ENCODE measurements around the gene PTPN6.

The PTPN6 gene

DNA sequence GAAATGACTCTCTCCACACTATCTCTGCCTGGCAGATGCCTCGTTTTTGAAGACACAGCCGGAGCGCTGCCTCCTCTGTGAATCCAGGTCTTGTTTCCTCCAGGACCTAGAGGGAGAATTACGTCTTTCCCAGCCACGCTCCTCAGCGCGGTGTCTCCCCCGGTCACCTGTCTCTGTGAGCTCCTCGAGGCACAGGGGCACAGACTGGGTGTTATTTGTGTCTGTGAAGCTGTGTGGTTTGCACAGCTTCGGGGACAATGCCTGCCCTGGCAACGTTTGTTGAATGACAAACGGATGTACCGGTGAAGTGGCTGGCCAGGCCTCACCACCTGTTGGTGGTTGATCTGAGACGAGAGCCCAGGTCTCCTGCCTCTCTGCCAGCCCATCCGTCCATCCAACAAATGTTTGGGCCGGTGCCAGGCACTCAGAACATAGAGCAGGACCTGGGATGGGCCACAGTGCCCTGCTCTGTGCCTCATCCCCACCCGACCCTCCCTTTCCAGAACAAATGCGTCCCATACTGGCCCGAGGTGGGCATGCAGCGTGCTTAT is 6.1 kb downstream of the PTPN6 start:
- DNase-seq, result peak; percentile 44

DNA sequence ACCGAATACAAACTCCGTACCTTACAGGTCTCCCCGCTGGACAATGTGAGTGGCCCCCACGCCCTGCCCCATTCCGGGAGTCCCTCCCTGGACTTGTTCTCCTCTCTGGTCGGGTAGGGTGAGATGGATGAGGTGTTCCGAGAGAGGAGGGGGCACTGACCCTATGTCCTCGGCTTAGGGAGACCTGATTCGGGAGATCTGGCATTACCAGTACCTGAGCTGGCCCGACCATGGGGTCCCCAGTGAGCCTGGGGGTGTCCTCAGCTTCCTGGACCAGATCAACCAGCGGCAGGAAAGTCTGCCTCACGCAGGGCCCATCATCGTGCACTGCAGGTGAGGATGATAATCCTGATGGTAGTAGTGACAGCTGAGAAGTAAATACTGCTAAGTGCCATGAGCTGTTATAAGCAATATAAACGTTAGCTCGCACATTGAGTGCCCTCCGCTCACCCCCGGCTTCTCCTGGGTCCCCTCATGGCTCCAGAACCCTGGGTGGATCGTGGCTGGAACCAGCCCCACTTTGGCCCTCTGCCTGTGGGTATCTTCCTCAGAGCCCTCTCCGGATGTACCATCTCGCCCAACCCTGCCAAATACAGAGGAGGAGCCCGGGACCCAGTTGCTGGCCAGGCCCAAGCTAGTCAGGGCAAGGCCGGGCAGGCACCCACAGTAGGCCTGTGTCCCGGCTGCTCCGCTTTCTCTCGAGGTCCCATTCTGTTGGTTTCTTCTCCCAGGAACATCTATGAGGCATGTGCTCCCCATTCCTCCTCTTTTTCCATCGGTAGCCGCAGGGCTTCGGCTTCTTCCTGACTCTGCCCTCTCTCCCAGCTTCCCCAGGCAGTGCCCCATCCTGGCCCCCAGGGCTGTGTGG is 6.8 kb downstream of the PTPN6 start:
- DNase-seq, result peak; percentile 32

DNA sequence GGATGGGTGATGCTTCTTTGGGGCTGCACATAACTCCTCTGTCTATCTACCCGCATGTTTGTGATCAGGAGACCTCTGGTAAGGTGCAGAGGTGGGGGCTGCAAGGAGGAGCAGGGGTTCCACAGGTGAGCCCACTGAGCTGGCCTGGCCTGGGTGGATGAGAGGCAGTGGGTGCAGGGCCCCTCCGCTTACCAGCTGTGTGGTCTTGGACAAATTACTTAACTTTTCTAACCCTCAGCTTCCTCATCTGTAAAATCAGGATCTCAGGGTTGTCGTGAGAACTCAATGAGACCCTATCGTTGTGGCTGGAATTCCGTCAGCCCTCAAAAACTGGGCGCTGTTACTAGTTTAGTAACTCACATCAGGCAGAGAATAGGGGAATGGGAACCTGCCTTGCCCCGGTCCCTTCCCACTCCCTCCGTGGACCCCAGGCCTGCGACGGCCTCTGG is 7.5 kb downstream of the PTPN6 start:
- DNase-seq, result no peak

DNA sequence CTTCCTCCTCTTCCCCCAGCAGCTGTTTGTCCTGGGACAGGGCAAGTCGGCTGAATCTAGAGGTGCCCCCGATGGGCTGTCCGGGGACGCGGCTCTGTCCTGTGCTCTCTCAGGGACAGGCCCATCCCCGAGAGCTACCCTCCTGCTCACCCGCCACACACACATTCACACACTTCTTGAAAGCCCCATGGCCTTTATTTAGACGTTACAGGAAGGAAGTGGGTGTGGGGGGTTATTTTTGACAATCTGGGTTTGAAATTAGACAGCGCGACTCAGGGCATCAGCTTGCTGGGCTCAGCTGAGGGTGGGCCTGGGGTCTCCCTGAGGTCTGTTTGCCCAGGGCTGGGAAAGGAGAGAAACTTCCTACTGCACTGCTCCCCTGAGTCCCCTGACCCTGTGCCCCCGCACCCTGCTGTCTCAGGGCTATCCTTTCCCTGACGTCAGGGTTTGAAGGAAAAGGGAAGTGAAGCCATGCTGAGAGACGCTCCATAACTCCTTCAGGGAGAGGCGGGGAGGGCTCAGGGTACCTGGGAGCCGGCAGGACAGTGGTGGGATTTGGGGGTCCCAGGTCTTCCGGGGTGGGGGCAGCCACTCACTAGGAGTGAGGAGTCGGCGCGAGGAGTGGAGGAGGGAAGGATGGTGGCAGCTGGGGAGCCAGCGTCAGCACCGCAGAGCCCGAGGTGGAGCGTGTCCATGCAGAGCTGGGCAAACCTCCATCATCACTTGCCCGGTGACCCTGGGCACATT is 8.1 kb downstream of the PTPN6 start:
- peak; percentile 87 for DNase-seq

DNA sequence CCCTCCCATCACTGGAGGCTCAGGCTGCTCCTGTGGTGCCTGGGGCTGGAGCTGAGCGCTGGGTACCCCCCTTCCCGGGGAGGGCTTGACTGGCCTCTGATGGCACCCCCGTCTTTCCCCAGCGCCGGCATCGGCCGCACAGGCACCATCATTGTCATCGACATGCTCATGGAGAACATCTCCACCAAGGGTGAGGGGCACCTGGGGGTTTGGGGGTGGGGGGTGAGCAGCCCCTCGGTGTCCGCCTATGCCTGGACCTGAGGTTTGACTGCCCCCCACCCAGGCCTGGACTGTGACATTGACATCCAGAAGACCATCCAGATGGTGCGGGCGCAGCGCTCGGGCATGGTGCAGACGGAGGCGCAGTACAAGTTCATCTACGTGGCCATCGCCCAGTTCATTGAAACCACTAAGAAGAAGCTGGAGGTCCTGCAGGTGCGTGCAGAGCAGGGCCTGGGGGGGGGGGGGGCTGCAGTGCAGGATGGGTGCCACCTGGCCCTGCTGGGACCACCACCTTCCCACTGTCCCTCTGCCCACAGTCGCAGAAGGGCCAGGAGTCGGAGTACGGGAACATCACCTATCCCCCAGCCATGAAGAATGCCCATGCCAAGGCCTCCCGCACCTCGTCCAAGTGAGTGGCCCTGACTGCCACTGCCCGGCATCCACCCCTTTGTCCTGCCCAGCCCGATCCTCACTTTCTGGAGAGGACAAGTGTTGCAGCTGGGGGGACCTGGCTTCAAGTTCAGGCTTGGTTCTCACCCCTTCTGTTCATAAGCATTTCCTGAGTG is 8.8 kb downstream of the PTPN6 start:
- DNase-seq, result no peak

DNA sequence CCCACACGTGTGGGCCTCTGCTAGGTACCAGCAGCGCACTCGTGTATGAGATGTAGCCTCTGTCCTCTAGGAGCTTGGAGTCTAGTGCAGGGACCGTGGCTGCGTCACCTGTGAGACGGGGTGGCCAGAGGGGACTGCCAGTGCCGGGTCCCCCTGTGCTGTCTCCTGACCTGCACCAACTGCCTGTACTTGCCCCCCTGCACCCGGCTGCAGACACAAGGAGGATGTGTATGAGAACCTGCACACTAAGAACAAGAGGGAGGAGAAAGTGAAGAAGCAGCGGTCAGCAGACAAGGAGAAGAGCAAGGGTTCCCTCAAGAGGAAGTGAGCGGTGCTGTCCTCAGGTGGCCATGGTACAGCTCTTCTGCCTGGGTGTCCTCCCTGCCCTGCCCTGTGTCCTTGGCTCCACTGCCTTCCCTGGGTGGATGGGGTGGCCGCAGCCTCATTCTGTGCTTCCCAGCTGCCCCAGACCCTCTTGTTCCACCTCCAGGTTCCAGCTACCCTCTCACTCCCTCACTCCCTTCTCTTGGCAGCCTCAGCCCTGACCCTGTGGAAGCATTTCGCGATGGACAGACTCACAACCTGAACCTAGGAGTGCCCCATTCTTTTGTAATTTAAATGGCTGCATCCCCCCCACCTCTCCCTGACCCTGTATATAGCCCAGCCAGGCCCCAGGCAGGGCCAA is 9.6 kb downstream of the PTPN6 start:
- peak; percentile 77 for DNase-seq

DNA sequence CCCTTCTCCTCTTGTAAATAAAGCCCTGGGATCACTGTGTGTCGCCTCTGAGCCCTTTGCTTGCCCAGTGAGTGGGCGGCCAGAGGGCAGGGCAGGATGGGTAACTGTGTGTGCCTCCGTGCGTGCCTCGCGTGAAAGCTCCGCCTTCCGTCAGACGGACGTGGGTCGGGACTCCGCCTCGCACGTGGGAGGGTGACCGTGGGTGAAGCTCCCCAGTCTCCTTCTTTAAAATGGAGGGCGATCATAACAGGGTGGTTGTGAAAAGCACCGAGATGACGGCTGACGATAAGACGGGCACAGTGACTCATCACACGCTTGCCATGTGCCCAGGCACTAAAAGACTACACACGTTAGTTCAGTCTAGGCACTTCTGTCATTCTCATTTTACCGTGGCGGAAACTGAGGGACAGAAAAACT is 10.1 kb downstream of the PTPN6 start:
- peak; percentile 94 for DNase-seq

DNA sequence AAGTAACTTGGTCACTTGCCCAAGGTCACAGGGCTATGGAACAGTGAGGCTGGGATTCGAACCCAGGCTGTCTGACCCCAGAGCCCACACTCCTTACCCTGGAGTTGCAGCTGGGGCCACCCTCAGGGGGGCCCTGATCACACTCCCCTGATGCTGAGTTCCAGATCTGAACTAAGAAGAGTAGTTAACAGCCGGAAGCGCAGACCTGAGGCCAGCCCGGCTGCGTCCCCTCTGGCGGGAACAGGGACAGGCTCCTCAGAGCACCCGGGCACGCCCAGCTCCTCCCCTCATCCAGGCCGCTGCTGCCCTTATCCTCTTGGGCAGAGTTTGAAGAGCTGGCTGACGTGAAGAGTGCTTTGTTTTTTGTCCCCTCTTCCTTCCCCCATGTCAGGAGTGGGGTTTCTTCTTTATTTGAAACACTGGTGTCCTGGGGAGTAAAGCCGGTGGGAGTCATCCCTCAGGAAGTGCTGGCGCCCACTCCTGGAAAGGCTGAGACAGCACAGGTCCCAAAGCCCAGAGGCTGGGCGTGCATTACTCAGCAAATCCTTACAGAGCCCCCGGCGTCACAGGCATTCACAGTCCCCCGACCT is 10.6 kb downstream of the PTPN6 start:
- DNase-seq, result peak; percentile 58

DNA sequence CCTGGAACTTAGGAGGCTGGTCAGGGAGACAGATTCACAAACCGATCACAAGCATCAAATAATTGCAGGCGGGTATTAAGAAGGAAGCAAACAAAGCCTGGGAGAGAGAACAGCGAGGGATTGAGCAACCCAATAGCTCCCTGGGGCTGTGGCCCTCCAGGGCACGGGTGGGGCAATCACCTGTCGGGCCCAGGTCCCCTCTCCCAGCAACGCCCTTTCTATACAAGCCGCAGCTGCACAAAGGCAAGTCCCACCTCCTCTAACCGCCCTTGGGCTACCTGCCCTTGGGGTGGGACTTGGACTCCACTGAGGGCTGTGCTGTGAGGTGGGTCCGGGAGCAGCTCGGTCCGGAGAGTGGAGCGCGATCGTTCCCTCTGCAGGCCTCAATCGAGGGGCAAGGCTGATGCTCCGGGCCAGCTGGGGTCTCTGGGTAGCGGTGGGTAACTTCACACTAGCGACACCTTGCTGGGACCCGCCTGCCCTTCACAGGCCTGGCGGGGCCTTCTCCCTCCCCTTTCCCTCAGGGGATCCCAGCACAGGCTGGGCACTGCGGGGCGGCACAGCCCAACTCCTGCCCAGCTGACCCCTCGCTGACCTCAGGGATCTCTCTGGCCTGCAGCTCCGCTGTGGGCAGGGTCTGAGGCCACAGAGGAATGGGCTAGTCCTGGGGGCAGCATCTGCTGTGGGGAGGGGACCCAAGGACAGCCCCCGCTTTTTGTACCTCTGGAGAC is 11.3 kb downstream of the PTPN6 start:
- DNase-seq, result no peak

DNA sequence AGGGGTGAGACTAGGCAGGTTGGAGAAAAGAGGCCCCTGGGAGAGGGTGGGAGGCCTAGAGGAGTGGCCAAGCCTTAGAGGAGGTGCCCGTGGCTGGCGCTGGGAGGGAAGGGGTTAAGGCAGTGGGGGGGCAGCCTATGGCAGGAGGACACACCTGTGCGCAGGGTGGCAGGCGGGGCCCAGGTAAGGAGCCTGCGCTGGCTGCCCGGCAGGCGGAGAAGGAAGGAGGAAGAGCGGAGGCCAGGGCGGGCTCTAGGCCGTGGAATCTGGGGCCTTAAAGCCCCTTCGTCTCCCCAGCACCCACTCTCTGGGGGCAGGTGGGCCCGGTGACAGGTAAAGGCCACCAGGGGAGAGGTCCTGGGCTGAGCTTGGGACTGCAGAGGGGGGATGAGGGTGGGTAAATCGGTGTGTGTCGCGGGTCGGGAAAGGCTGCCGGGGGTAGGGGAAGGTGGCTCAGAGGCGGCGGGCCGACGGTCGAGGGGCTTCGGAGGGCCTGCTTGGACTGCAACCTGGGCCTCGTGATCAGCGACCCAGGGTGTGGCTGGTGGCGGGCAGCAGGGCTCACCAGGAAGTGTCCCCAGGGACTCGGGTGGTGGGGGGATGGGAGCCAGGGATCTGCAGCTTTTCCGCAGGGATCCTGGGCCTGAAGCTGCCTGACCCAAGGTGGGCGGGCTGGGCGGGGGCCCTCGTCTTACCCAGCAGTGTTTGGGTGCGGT is 12.0 kb downstream of the PTPN6 start:
- DNase-seq, result no peak

DNA sequence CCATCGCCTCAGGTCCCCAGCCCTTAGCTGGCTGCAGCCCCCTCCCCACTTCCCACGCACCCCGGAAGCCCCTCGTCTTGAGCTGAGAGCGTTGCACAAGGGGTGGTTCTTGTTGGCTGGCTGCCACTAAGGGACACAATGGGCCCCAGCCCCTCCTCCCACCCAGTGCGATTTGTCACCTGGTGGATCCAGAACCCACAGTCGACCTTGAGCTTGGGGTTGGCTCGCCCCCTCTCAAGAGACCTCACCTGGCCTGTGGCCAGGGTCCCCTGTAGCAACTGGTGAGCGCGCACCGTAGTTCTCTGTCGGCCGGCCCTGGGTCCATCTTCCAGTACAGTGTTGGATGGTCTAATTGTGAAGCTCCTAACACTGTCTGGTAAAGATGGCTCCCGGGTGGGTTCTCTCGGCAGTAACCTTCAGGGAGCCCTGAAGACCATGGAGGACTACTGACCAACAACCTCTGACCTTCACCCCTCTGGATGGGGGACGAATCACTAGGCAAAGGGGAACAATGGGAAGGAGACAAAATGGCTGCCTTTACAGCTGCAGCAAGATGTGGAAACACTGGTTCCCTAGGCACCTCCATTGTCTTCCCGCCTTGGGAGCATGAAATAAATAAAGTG is 12.7 kb downstream of the PTPN6 start:
- DNase-seq, result no peak

DNA sequence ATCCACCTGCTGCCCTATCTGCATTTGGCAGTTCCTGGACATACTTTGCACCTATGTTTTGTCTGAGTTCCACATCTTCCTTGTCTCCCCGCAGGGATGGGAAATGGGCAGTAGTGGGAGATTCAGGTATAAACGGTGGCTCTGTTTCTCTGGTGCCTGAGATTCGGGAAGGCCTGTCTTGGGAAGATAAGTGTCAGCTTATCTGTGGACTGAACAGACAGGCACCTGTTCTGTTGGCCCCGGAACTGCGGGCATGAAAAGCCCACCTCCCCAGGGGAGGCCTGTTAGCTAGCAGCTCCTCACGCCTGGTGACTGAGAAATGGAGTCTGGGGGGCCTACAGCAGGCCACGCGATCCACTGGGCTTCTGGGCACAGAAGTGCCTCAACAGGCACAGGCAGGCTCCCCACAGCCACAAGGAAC is 13.5 kb downstream of the PTPN6 start:
- DNase-seq, result no peak

DNA sequence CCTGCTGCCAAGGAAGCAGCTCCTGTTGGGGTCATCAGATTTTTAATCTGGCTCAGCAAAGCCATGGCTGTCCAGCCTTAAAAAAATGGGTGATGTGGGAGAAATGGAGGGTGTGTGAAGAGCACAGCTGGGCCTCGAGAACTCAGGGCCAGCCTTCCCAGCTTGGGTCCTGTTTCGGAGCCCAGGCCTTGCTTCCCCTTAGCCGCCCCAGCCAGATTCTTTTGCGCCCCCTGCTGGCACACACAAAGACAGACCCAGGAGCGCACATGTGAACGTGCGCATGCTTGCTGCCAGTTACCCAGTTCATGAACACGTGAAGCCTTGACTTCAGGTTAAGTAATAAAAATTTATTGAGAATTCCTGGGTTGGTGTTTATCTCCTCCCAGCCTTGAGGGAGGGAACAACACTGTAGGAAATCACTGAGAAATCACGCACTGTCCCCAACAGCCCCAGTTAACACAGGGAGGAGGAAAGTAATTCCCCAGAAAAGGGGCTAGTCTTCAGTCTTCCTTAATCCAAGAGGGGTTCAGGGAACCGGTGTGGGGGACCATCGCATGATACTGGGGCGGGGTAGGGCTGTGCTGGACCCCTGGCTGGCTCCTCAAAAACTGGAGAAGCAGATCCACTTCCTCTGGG is 14.0 kb downstream of the PTPN6 start:
- peak; percentile 92 for DNase-seq

DNA sequence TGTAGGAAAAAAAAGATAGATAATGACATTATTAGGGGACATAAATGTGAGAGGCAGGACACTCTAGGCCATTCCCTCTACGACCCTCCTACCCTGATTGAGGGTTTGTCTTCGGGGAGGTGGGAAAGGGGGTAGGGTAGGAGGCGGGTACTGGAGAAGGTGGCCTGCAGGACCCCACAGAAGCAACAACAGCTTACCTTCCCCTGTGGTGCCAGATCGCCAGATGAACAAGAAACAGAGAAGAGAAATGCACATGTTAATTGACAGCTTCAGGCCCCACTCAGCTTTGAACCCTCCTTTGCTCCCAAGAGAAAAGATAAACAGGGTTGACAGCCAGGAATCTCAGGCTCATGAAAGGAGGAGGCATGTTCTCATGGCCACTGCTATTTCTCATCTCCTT is 14.6 kb downstream of the PTPN6 start:
- DNase-seq, result no peak

DNA sequence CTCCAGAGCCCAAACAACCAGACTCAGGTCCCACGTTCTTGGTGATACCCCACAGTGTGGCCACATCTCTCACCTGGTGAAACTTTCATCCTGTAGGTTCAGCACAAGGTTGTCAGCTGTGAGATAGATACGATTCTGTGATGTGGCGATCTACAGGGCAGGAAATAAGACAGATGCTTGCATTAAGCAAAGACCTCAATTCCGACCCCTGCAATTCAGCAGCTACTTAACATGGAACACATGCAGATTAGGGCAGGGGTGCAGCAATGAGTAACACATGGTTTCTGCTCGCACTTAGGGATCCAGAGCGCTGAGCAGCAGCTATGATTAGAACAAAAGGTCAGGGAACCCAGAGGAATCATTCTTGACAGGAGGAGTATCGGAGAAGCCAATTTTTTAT is 15.2 kb downstream of the PTPN6 start:
- no peak for DNase-seq

DNA sequence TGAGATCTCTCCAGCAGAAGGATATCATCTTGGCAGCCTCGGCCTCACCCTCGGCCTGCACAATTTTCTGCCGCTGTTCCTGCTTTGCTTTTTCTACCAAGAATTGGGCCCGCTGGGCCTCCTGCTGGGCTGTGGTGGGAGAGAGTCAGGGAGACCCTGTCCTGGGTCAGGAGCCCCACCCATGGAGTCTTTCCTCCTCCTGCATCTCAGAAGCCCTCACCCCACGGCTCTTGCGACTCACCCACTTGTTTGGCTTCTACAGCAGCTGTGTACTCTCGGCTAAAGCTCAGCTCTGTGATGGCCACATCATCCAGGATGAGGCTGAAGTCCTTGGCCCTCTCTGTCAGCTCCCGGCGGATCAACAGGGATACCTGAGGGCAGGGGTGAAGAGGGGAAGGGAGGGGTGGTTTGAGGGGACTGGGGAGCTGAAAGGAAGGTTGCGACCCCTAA is 16.5 kb downstream of the PTPN6 start:
- DNase-seq, result no peak

DNA sequence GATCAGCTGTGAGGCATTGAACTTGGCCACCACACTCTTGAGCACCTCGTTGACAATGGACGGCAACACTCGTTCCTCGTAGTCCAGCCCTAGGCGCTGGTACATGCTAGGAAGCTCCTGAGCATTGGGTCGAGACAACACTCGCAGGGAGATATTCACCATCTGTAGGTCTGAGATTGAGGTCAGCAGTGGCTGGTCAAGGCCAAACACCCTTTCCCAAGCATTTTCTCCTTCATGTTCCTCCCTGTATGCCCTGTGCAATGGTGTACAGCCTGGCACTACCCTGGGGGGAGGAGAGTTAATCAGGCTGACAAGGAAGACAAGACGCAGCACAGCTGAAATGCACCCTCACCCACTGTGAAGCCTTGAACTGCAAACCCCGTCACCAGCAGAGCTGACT is 17.3 kb downstream of the PTPN6 start:
- DNase-seq, result no peak

DNA sequence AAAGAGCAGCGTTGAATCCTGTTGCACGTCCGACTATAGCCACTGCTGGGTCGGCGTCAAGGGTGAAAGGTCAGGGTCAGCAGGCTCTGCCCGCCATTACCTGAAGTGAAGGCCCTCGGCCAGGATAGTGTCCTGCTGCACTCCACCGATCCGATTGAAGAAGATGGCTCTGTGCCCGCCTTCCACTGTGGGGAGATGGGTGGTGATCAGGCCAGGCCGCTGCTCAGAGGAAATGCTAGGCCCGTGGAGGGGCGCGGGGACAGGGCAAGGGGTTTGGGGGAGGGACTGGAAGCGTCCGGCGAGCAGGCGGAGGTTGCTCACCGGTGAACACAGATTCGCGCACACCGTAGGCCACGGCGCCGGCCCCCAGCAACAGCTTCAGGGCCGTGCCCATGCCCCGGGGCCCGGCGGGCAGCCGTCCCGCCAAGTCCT is 19.0 kb downstream of the PTPN6 start:
- peak; percentile 30 for DNase-seq

DNA sequence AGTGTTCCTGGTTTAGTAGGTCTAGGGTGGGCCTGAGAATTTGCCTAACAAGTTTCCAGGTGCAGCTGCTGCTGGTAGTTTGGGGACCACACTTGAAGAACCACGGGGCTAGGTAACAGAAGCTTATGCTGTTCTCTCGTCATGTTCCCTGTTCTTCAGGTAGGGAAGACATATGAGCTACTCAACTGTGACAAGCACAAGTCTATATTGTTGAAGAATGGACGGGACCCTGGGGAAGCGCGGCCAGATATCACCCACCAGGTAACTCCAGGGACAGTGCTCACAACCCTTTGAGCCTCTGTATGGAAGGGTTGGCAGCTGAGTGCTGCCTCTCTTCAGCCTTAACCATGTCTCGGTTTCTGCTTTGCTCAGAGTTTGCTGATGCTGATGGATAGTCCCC is 23.0 kb downstream of the PTPN6 start:
- no peak for DNase-seq

All from activated CD4-positive, alpha-beta T cell treated with anti-CD3 and anti-CD28 coated beads, Interleukin-2, amount 50 U/mL, for 16 hours (primary cell).